Epidermal melanocyte (primary cell): Measurements from ENCODE around the gene POSTN.
A peak's percentile ranks its signal among the peaks of the same experiment; 100 is the strongest.
"Not testable (repeated sequence)": the region's sequence is repeated elsewhere in the genome, so short reads cannot be mapped to it uniquely, and the experiment has no call there.

Experiments used
- DNase-seq: peaks from one replicate; pipeline ENCODE4 v3.0.0; 2011; ENCODE audit warnings: low spot score; ENCODE audit not compliant: insufficient read length

Gene POSTN

GRCh38 chr13:37597477-37598025 lies 1.0 kb downstream of the POSTN start:
- DNase-seq = no peak

GRCh38 chr13:37596805-37597204 lies 1.8 kb downstream of the POSTN start:
- no peak for DNase-seq

GRCh38 chr13:37595162-37595561 lies 3.4 kb downstream of the POSTN start:
- DNase-seq = no peak

DNA sequence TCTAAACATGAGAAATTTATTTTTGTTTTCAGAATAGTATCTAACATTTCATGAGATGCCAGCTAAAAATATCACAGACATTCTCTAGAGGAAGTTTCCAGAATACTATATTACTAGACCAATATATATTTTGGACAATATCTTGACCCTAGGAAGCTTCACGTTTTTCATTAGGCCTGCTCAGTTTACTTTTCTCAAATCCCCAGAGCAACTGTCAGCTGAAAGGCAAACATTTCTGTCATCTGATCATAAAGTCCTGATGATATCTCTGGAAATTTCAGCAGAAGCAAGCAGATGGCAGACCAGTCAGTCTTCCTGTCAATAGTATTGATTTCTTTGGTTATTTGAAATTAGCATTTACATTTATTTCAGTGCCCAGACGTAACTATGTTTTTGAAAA lies 4.0 kb downstream of the POSTN start:
- no peak for DNase-seq

DNA sequence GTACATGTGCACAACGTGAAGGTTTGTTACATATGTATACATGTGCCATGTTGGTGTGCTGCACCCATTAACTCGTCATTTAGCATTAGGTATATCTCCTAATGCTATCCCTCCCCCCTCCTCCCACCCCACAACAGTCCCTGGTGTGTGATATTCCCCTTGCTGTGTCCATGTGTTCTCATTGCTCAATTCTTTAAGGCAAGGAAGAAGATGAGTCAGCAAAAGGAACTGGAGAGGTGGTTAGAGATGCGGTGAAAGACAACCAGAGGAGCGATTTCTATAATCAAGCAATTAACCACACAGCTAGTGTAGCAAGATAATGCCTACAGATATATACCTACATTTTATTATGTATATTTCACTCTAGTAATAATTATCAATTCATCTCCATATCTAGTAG lies 9.2 kb downstream of the POSTN start:
- DNase-seq = not testable (repeated sequence)

DNA sequence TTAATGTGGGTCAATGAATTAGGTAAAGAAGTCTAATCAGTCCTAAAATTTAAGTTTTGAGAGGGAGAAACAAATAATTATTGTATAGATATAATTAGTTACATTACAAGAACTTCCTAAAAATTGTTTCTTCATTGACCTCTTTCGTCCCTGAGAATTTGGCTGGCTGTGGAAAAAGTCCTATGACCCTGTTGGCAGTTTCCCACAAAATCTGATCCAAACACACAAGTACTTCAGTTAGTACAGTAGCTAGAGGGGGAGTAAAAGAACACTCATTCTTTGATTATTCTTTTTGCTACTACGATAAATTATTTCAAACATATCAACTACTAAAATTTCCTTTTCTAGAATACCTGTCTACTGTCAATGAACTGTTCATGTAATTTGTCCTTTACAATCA lies 11.3 kb downstream of the POSTN start:
- DNase-seq = no peak

GRCh38 chr13:37586164-37586563 lies 12.4 kb downstream of the POSTN start:
- no peak for DNase-seq

DNA sequence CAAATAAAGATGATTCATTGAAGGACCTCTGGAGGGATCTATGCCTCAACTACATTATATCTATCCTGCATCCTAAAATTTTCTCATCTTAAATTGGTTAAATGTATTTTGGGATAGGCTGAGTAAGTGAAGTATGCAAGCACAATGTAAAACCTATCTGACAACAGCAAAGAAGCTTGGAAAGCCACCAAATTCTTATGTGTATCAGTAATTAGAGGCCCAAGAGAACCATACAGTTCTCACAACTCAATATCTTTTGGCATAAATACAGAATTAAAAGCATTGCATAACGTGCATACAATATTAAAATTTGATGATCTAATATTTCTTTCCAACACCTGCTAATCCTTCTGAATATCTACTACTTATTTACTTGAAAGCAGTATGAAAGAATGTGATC lies 13.0 kb downstream of the POSTN start:
- no peak for DNase-seq

GRCh38 chr13:37576601-37577000 lies 22.0 kb downstream of the POSTN start:
- DNase-seq = no peak

GRCh38 chr13:37565425-37565824 lies 33.1 kb downstream of the POSTN start:
- DNase-seq = no peak

DNA sequence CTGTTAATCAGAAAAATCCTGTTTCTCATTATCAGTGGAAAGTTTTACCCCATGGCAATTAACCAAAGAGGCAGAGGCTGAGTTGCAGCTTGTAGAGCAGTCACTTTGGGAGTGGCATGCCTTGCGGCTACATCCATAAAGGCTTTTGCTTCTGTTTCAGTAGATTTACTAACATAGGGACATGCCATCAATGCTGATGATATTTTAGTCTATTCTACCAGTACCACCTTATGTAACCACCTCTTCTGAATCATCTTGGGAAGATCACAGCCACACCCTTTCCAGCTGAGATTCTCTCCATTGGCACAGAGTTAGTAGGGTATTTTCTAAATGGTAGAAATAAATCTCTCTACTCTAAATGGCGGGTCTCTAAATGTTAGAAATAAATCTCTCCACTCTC lies 37.5 kb downstream of the POSTN start:
- no peak for DNase-seq

DNA sequence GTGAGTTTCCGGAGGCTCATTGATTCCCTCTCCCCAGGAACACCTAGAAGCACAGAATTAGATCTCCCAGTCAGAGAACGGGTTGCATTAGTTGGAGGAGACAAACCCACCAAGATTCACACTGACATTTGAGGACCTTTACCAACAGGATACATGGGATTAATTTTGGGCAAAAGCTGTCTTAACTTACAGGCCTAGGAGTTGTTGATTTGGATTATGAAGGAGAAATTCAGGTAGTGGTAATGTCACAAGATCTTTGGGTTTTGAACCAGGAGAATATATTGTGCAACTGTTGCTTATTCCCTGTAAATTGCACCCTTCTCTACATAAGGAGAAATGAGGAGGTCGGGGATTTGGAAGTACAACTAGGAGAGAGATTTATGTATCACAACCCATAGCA lies 38.0 kb downstream of the POSTN start:
- no peak for DNase-seq

- DNase-seq = not testable (repeated sequence)
Measured at GRCh38 chr13:37558766-37559165, 39.8 kb downstream of the POSTN start.

DNA sequence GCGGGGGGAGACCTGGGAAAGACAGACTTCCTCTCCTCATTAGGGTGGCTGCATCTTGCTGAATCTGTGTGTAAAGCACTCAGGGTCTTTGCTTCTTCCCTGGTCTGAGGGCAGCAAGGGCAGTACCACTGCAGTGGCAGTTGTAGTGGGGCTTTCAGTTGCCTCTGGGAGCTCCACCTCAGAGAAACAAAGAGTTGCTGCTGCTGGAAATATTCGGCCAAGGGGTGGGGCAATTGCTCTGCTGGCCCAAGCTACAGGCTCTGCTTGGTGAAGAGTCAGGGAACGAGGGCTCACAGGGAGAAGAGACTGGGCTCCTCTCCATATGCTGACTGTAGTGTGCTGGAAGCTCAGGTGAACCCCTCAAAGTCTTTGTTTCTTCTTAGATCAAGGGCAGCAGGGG lies 52.5 kb downstream of the POSTN start:
- no peak for DNase-seq

- no peak for DNase-seq
Measured at GRCh38 chr13:37544995-37545394, 53.6 kb downstream of the POSTN start.

- DNase-seq = peak; percentile 64
Measured at GRCh38 chr13:37539976-37540605, 58.5 kb downstream of the POSTN start.

- DNase-seq = no peak
Measured at GRCh38 chr13:37539170-37539569, 59.4 kb downstream of the POSTN start.

DNA sequence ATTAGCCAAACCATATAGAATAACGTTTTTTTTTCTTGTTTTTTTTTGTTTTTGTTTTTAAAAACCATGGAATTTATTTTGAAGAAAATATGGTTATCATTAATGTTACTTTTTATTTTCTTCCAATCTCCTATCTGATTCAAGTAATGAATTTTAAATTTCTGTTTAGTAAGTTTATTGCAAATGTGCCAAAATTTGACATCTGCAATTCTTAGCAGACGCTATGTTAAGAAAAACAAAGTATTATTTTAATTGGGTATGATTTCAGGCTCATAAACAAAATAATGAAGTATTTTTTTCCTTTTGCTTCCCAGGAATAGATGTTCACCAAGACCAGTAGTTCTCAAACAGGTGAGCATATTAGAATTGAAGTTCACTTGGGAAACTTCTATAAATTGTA lies 63.1 kb downstream of the POSTN start:
- DNase-seq = no peak

DNA sequence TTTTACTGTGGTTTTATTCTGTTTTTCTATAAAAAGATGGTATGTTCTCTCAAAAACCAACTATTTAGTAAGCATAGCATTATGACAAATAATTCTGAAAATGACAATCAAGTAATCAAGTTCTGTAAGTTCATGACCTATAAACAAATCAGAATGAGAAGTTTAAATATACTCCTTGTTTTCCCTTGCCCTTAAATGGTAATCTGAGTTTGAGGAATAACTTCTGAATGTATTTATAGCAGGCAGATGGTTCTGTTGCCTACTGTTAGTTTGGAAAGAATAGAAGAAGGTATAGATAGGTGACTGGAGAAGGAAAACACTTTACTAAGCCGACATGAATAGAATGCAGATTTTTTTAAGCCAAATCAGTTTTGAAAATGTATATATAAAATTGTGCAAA lies 63.9 kb downstream of the POSTN start:
- no peak for DNase-seq

- no peak for DNase-seq
Measured at GRCh38 chr13:37534181-37534580, 64.4 kb downstream of the POSTN start.

DNA sequence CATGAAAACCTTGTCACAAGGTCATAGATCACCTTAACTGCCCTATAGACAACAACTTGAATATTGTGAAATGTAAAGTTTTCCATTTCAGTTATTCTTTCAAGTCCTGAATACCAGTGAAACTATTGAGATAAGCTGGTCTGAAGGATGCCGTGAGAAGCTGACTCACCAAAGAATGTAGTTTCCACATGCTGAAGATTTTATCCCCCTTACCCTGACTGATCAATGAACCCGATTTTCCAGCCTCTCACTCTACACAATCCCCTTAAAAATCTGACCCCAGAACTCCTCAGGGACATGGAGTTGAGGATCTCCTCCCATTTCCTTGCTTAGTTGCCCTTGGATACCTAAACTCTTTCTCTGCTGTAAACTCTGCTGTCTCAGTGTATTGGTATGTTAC lies 67.5 kb downstream of the POSTN start:
- DNase-seq = no peak

DNA sequence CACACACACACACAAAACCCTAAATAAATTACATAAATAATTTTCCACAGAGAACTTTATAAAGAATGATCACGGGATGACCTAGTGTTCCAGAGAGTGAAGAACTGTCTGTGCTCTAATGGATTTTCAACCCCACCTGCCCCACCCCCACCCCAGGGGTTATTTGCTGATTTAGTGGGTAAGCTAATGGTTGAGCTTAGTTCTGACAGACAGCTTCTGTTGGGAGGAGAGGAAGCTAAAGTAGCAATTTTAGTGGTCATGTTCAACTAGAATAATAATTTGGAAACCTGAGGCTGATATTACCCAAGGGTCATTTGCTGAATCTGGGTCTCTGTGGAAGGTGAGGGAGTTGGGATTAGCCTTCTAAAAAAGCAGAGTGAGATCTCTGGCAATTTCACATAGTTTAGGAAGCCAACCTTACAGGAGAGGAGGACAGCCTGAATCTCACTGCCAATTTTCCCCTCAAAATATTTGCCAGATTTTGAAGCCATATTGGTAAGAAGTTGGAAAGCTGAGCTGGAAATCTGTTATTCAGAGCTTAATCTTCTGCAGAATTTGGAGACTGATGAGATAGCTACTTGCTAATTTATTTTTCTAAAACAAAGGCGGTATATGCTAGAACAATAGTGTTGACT lies 68.7 kb downstream of the POSTN start:
- DNase-seq = no peak
